ENCODE data around the gene S100G. TPM values are rescaled to one million over a fixed set of nuclear protein-coding genes. Genes with fewer than 3 reads are reported as not detected.

Gene S100G
- total RNA-seq, 2 donors from 2014 or later = not detected

GRCh38 chrX:16628946-16629595 is 20.9 kb upstream of the S100G start:
- Histone ChIP-seq H3K27me3 (replicated peaks; ENCODE audit: insufficient read depth) (no peaks in the 10 kb centered on the region), H3K4me1 (ENCODE audit: control insufficient read depth in 1 of 2, low read depth in 2 of 2) (no peaks in the 10 kb centered on the region), H3K9me3 (no peaks in the 10 kb centered on the region), H3K27ac (no peak overlapping the region), H3K36me3 (no peaks in the 10 kb centered on the region), H3K4me3 (no peak overlapping the region)
- no peak for ATAC-seq (ENCODE audit: insufficient number of reproducible peaks, low FRiP score, low read depth)
- TF ChIP-seq CTCF (IDR thresholded peaks at IDR 0.05) = no peak
- no peak for DNase-seq (ENCODE audit: low spot score)

- Histone ChIP-seq H3K36me3 (no peaks in the 10 kb centered on the region), H3K4me3 (no peak overlapping the region), H3K4me1 (ENCODE audit: control insufficient read depth in 1 of 2, low read depth in 2 of 2) (no peaks in the 10 kb centered on the region), H3K9me3 (no peaks in the 10 kb centered on the region), H3K27me3 (replicated peaks; ENCODE audit: insufficient read depth) (no peaks in the 10 kb centered on the region), H3K27ac (no peak overlapping the region)
- DNase-seq (ENCODE audit: low spot score) = no peak
- no peak for ATAC-seq (ENCODE audit: insufficient number of reproducible peaks, low FRiP score, low read depth)
- no peak for TF ChIP-seq CTCF (IDR thresholded peaks at IDR 0.05)
Measured at GRCh38 chrX:16629909-16630308, 20.0 kb upstream of the S100G start.

- Histone ChIP-seq H3K4me1 (ENCODE audit: control insufficient read depth in 1 of 2, low read depth in 2 of 2) (no peaks in the 10 kb centered on the region), H3K36me3 (no peaks in the 10 kb centered on the region), H3K27me3 (replicated peaks; ENCODE audit: insufficient read depth) (no peaks in the 10 kb centered on the region), H3K27ac (no peak overlapping the region), H3K9me3 (no peaks in the 10 kb centered on the region), H3K4me3 (no peak overlapping the region)
- no peak for DNase-seq (ENCODE audit: low spot score)
- ATAC-seq (ENCODE audit: insufficient number of reproducible peaks, low FRiP score, low read depth) = no peak
- TF ChIP-seq CTCF (IDR thresholded peaks at IDR 0.05) = no peak
Measured at GRCh38 chrX:16633754-16634153, 16.2 kb upstream of the S100G start.

DNA sequence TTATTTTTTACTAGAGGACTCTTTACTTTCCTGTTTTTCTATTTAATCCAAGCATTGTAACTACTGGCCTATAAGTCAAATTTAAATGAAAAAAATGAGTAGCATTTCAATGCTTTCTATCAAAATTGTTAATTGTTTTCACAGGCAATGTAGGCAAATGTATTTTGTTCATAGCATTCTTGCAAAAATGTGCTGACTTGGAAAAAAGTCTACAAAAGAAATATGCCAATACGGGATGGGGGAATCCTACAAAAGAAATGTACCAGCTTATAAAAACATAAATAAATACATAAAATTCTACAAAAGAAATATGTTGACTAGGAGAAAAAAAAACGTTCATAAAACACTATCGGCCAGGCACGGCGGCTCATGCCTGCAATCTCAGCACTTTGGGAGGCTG is 14.9 kb upstream of the S100G start:
- no peaks in the 10 kb centered on the region for H3K9me3 ChIP-seq
- H3K27ac ChIP-seq = no peak overlapping the region
- TF ChIP-seq CTCF (IDR thresholded peaks at IDR 0.05) = no peak
- no peaks in the 10 kb centered on the region for H3K27me3 ChIP-seq (replicated peaks; ENCODE audit: insufficient read depth)
- no peaks in the 10 kb centered on the region for H3K4me1 ChIP-seq (ENCODE audit: control insufficient read depth in 1 of 2, low read depth in 2 of 2)
- DNase-seq (ENCODE audit: low spot score) (no peak), ATAC-seq (ENCODE audit: insufficient number of reproducible peaks, low FRiP score, low read depth) (no peak)
- no peaks in the 10 kb centered on the region for H3K36me3 ChIP-seq
- no peak overlapping the region for H3K4me3 ChIP-seq

- H3K36me3 ChIP-seq = no peaks in the 10 kb centered on the region
- no peak overlapping the region for H3K27ac ChIP-seq
- no peaks in the 10 kb centered on the region for H3K27me3 ChIP-seq (replicated peaks; ENCODE audit: insufficient read depth)
- H3K4me3 ChIP-seq = no peak overlapping the region
- no peak for DNase-seq (ENCODE audit: low spot score)
- no peak for TF ChIP-seq CTCF (IDR thresholded peaks at IDR 0.05)
- no peaks in the 10 kb centered on the region for H3K9me3 ChIP-seq
- H3K4me1 ChIP-seq (ENCODE audit: control insufficient read depth in 1 of 2, low read depth in 2 of 2) = no peaks in the 10 kb centered on the region
- no peak for ATAC-seq (ENCODE audit: insufficient number of reproducible peaks, low FRiP score, low read depth)
Measured at GRCh38 chrX:16635596-16635995, 14.4 kb upstream of the S100G start.
